Vagina (tissue), 2 donors: ENCODE data around the gene SLC30A4. TPM values are rescaled to one million over a fixed set of nuclear protein-coding genes. Genes with fewer than 3 reads are reported as not detected.

Experiments used
- DNase-seq, 2 donors: peaks; one replicate each; pipeline ENCODE4 v3.0.0-alpha.2; 2017; ENCODE audit errors: extremely low spot score in 2 of 2
- H3K27ac ChIP-seq: fragments of 200-600 bp; sonication (generic); one replicate; pipeline ENCODE4 v1.5.1; 2019
- H3K27me3 ChIP-seq: fragments of 200-600 bp; sonication (generic); one replicate; pipeline ENCODE4 v1.5.1; 2019
- H3K36me3 ChIP-seq, 2 donors: fragments of 200-600 bp; sonication (generic); one replicate each; pipeline ENCODE4 v1.5.1; 2017 to 2019
- H3K4me1 ChIP-seq: fragments of 200-600 bp; sonication (generic); one replicate; pipeline ENCODE4 v1.5.1; 2019
- H3K4me3 ChIP-seq, 2 donors: fragments of 200-600 bp; sonication (generic); 1 replicate in 1 of 2; 2 replicates in 1 of 2; pipeline ENCODE4 v1.5.1; 2016 to 2019
- H3K9me3 ChIP-seq: fragments of 200-600 bp; sonication (generic); one replicate; pipeline ENCODE4 v1.5.1; 2019
- CTCF ChIP-seq, 3 experiments: fragments of 450-650 bp in 2 of 3; fragments of 200-600 bp in 1 of 3; sonication (generic) in 1 of 3; IDR thresholded peaks; one replicate each; pipeline ENCODE4 v1.5.1; 2017 to 2019; ENCODE audit warnings: antibody characterized with exemption in 3 of 3, mild to moderate bottlenecking in 2 of 3, moderate library complexity in 2 of 3
- POLR2A ChIP-seq, 2 donors: fragments of 450-650 bp; IDR thresholded peaks; one replicate each; pipeline ENCODE4 v1.6.1; 2017; ENCODE audit warnings: antibody characterized with exemption in 2 of 2, mild to moderate bottlenecking in 2 of 2, moderate library complexity in 2 of 2
- POLR2AphosphoS5 ChIP-seq, 2 donors: sonication (generic); formaldehyde crosslinking; IDR thresholded peaks; one replicate each; pipeline ENCODE4 v1.9.0; 2017; ENCODE audit warnings: antibody characterized with exemption in 2 of 2, mild to moderate bottlenecking in 2 of 2, low read depth in 1 of 2; ENCODE audit not compliant: insufficient read depth in 1 of 2
- intact Hi-C: fragments of 100-400 bp; cut with DNase I; formaldehyde crosslinking; loops from one replicate; pipeline ENCODE4 v1.15.1; 2023
- total RNA-seq: library from RNA; depleted of rRNA; stranded (reverse); fragments of >200 nt; gene quantifications from one replicate; pipeline ENCODE4 v1.2.3, GENCODE V29; 2016

Gene SLC30A4
- total RNA-seq, 1 donor from 2014 or later: 10.3 TPM

DNA sequence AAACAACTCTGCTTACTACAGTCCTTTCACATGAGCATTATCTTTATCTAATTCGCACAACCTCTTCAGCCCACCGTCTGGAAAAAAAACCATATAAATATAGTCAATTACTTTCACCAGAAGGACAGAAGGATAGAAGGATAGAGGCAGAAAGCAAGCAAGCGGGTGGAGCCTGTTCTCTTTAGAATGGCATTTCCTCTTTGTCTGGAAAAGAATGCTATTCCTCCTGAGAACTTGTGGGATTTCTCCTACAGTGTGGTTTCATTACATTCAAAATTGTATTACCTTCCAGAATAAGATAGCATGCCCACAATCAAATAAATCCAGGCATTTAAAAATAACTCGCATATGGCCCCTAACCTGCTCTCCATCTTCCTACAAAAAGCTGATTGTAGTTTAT lies 23.1 kb downstream of the SLC30A4 start:
- intact Hi-C loops: no loop called here
- Histone ChIP-seq H3K9me3 (no peaks in the 10 kb centered on the region), H3K4me3 (no peak overlapping the region), H3K36me3 (no peaks in the 10 kb centered on the region), H3K4me1 (no peaks in the 10 kb centered on the region), H3K27me3 (no peaks in the 10 kb centered on the region), H3K27ac (no peak overlapping the region)
- DNase-seq: no peak
- TF ChIP-seq POLR2A (IDR thresholded peaks at IDR 0.05) (no peak), POLR2AphosphoS5 (IDR thresholded peaks at IDR 0.05; ENCODE audit: insufficient read depth in 1 of 2, low read depth in 1 of 2) (no peak), CTCF (IDR thresholded peaks at IDR 0.05) (no peak)

- Histone ChIP-seq H3K4me1 (no peaks in the 10 kb centered on the region), H3K9me3 (no peaks in the 10 kb centered on the region), H3K27me3 (no peaks in the 10 kb centered on the region), H3K27ac (no peak overlapping the region), H3K36me3 (no peaks in the 10 kb centered on the region), H3K4me3 (no peak overlapping the region)
- no peak for DNase-seq
- TF ChIP-seq POLR2A (IDR thresholded peaks at IDR 0.05) (no peak), POLR2AphosphoS5 (IDR thresholded peaks at IDR 0.05; ENCODE audit: insufficient read depth in 1 of 2, low read depth in 1 of 2) (no peak), CTCF (IDR thresholded peaks at IDR 0.05) (no peak)
- intact Hi-C loops: no loop called here
These were observed 23.9 kb downstream of the SLC30A4 start for GRCh38 chr15:45498701-45499100.

DNA sequence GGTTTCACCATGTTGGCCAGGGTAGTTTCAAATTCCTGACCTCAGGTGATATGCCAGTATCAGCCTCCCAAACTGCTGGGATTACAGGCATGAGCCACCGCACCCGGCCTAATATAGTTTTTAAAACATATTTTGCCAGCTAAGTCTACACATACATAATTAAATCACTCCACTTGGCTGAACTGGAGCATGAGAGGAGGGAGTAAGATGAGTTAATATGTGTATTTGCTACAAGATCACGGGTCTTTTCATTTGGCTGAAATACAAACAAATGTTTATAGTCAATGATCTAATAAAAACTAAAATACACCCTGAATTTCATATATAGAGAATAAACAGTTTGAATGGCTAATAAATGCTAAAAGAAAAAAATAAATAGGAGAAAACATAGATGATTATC lies 25.3 kb downstream of the SLC30A4 start:
- H3K9me3 ChIP-seq: no peaks in the 10 kb centered on the region
- no peaks in the 10 kb centered on the region for H3K27me3 ChIP-seq
- intact Hi-C loops: no loop called here
- no peak overlapping the region for H3K27ac ChIP-seq
- no peak overlapping the region for H3K4me3 ChIP-seq
- no peaks in the 10 kb centered on the region for H3K36me3 ChIP-seq
- H3K4me1 ChIP-seq: no peaks in the 10 kb centered on the region
- TF ChIP-seq CTCF (IDR thresholded peaks at IDR 0.05): no peak
- TF ChIP-seq POLR2AphosphoS5 (IDR thresholded peaks at IDR 0.05; ENCODE audit: insufficient read depth in 1 of 2, low read depth in 1 of 2): no peak
- no peak for TF ChIP-seq POLR2A (IDR thresholded peaks at IDR 0.05)
- DNase-seq: no peak

GRCh38 chr15:45496658-45497057 lies 25.9 kb downstream of the SLC30A4 start:
- no peak for TF ChIP-seq POLR2A (IDR thresholded peaks at IDR 0.05)
- no peak for TF ChIP-seq CTCF (IDR thresholded peaks at IDR 0.05)
- TF ChIP-seq POLR2AphosphoS5 (IDR thresholded peaks at IDR 0.05; ENCODE audit: insufficient read depth in 1 of 2, low read depth in 1 of 2): no peak
- no peaks in the 10 kb centered on the region for H3K9me3 ChIP-seq
- DNase-seq: no peak
- H3K36me3 ChIP-seq: no peaks in the 10 kb centered on the region
- no peak overlapping the region for H3K4me3 ChIP-seq
- H3K4me1 ChIP-seq: no peaks in the 10 kb centered on the region
- no peaks in the 10 kb centered on the region for H3K27me3 ChIP-seq
- intact Hi-C loops: no loop called here
- H3K27ac ChIP-seq: no peak overlapping the region

DNA sequence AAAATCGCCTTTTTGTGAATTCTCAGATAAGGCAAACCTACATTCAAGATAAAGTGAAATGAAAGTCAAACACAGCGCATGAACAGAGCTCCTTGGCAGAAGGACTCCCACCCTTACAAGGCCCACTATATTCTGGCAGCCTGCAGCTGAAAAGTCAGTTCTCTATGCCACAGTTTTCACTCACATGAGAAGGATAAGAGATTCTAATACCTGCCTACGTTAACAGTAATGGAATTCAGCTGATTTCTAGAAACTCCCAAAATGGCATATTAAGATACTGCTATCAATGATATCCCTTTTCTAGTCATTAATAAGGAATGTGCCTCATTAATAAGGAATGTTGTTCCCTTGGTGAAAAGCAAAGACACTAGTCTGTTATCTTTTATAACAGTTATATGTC lies 27.0 kb downstream of the SLC30A4 start:
- no peaks in the 10 kb centered on the region for H3K27me3 ChIP-seq
- DNase-seq: no peak
- intact Hi-C loops: no loop called here
- no peak overlapping the region for H3K27ac ChIP-seq
- TF ChIP-seq CTCF (IDR thresholded peaks at IDR 0.05) (no peak), POLR2AphosphoS5 (IDR thresholded peaks at IDR 0.05; ENCODE audit: insufficient read depth in 1 of 2, low read depth in 1 of 2) (no peak)
- H3K4me3 ChIP-seq: no peak overlapping the region
- H3K36me3 ChIP-seq: no peaks in the 10 kb centered on the region
- H3K9me3 ChIP-seq: no peaks in the 10 kb centered on the region
- H3K4me1 ChIP-seq: no peaks in the 10 kb centered on the region
